PC-9 (cell line): ENCODE measurements around the gene EIF2B1.

Experiments used
- EZH2 ChIP-seq: fragments of 200-600 bp; sonication (generic); IDR thresholded peaks from 2 replicates; pipeline ENCODE4 v1.8.0; 2017; ENCODE audit warnings: antibody characterized with exemption, low read depth
- TF ChIP-seq, protein P1 (sequence below): fragments of 200-600 bp; sonication (generic); conservative IDR thresholded peaks from 2 replicates; pipeline ENCODE4 v1.6.1; 2017; ENCODE audit warnings: mixed run types, antibody characterized with exemption, mild to moderate bottlenecking, moderate library complexity

DNA sequence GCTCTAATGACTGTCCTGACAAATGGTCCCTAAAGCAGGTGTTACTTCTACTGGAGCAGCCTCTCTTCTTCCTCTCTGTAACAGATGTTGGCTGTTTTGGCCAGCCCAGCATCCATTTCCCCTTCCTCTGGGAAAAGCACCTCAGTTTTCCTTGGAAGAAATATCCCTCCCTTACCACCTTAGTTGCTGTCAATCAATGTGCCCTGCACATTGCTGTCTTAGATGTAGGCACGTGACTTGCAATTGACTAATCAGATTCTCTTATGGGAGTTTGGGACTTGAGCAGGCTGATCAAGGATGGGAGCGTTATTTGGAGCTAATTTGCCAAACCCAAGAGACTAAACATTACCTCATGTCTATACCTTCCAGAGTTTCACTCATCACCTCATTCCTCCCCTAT, 61.1 kb downstream of the EIF2B1 start:
- TF ChIP-seq, protein P1, sequence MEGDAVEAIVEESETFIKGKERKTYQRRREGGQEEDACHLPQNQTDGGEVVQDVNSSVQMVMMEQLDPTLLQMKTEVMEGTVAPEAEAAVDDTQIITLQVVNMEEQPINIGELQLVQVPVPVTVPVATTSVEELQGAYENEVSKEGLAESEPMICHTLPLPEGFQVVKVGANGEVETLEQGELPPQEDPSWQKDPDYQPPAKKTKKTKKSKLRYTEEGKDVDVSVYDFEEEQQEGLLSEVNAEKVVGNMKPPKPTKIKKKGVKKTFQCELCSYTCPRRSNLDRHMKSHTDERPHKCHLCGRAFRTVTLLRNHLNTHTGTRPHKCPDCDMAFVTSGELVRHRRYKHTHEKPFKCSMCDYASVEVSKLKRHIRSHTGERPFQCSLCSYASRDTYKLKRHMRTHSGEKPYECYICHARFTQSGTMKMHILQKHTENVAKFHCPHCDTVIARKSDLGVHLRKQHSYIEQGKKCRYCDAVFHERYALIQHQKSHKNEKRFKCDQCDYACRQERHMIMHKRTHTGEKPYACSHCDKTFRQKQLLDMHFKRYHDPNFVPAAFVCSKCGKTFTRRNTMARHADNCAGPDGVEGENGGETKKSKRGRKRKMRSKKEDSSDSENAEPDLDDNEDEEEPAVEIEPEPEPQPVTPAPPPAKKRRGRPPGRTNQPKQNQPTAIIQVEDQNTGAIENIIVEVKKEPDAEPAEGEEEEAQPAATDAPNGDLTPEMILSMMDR, result no peak
- TF ChIP-seq EZH2, result no peak
